Activated naive CD8-positive, alpha-beta T cell treated with anti-CD3 and anti-CD28 coated beads, Interleukin-2, amount 50 U/mL, for 16 hours (primary cell): ENCODE data around the gene PINK1.

ENCODE experiments used
- DNase-seq: peaks from one replicate; pipeline ENCODE4 v3.0.0-alpha.2; 2020; ENCODE audit warnings: low read depth, low spot score

PINK1 gene

GRCh38 chr1:20610970-20611369 lies 22.3 kb upstream of the PINK1 start:
- DNase-seq: no peak

GRCh38 chr1:20611652-20612051 lies 21.6 kb upstream of the PINK1 start:
- DNase-seq: no peak

- DNase-seq: no peak
Measured at GRCh38 chr1:20612221-20612746, 21.0 kb upstream of the PINK1 start.

GRCh38 chr1:20614131-20614579 lies 19.1 kb upstream of the PINK1 start:
- DNase-seq: no peak

GRCh38 chr1:20615946-20616846 lies 17.1 kb upstream of the PINK1 start:
- no peak for DNase-seq

- no peak for DNase-seq
Measured at GRCh38 chr1:20616847-20617487, 16.3 kb upstream of the PINK1 start.

- no peak for DNase-seq
Measured at GRCh38 chr1:20618550-20618949, 14.7 kb upstream of the PINK1 start.

- DNase-seq: no peak
Measured at GRCh38 chr1:20619999-20620398, 13.3 kb upstream of the PINK1 start.

GRCh38 chr1:20621012-20621411 lies 12.2 kb upstream of the PINK1 start:
- no peak for DNase-seq

GRCh38 chr1:20624709-20625108 lies 8.5 kb upstream of the PINK1 start:
- DNase-seq: no peak

GRCh38 chr1:20625176-20626097 lies 7.8 kb upstream of the PINK1 start:
- no peak for DNase-seq

- DNase-seq: no peak
Measured at GRCh38 chr1:20626098-20626427, 7.2 kb upstream of the PINK1 start.

GRCh38 chr1:20626524-20626923 lies 6.7 kb upstream of the PINK1 start:
- no peak for DNase-seq

- DNase-seq: no peak
Measured at GRCh38 chr1:20630729-20631128, 2.5 kb upstream of the PINK1 start.

- DNase-seq: no peak
Measured at GRCh38 chr1:20632386-20632785, 872 bp upstream of the PINK1 start.

GRCh38 chr1:20634065-20634593 lies 871 bp downstream of the PINK1 start:
- no peak for DNase-seq

GRCh38 chr1:20634594-20635084 lies 1.4 kb downstream of the PINK1 start:
- DNase-seq: no peak

GRCh38 chr1:20636785-20637347 lies 3.6 kb downstream of the PINK1 start:
- DNase-seq: no peak

GRCh38 chr1:20640183-20640597 lies 6.9 kb downstream of the PINK1 start:
- no peak for DNase-seq

- no peak for DNase-seq
Measured at GRCh38 chr1:20641975-20642374, 8.7 kb downstream of the PINK1 start.

- no peak for DNase-seq
Measured at GRCh38 chr1:20643080-20643479, 9.8 kb downstream of the PINK1 start.
